ENCODE measurements around the gene CES5A.
"Not testable (repeated sequence)": the region's sequence is repeated elsewhere in the genome, so short reads cannot be mapped to it uniquely, and the experiment has no call there.

DNA sequence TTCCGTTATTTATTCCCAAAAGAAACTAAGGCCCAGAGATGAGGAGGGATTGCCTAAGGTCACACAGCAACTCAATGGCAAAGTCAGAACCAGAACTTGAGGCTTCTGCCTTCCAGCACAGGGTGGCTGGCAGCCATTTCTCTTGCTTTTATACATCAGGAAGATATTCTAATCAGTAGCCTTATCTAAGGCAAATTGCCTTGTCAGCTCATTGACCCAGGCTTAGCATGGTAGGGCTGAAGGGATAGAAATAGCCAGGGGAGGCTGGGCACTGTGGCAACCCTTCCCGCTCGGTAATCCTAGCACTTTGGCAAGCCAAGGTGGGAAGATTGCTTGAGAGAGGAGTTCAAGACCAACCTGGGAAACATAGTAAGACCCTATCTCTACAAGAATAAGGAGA is 40.0 kb downstream of the CES5A start:
- TF ChIP-seq EZH2 (IDR thresholded peaks at IDR 0.05; ENCODE audit: insufficient read depth, poor library complexity, severe bottlenecking); EZH2phosphoT487 (IDR thresholded peaks at IDR 0.05; ENCODE audit: insufficient read depth, low read depth): not testable (repeated sequence)
